Measurements from ENCODE around the gene CSNK1G1.

The CSNK1G1 gene

DNA sequence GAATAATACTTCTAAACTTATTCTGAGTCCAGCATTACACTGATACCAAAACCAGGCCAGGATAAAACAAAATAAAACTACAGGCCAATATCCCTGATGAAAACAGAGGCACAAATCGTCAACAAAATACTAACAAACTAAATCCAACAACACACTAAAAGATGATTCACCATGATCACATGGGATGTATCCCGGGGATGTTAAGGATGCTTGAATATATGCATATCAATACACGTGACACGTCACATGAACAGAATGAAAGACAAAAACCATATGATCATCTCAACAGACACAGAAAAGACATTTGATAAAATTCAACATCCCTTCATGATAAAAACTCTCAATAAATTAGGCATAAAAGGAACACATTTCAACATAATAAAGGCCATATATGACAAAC is 91.5 kb downstream of the CSNK1G1 start:
- Histone ChIP-seq H3K4me2 (ENCODE audit: low read length) (no peak overlapping the region), H3K79me2 (ENCODE audit: low read length) (0 out of 2 replicates have a peak, but pooled peaks cover 3% of the 10 kb centered on the region), H2AFZ (ENCODE audit: low read depth, low read length) (no peak overlapping the region), H3K9me3 (ENCODE audit: insufficient read depth, low read length) (peaks cover 10% of the 10 kb centered on the region; the same call in 1 of the 2 replicates), H3K9ac (ENCODE audit: low read length) (no peak overlapping the region), H4K20me1 (ENCODE audit: insufficient read depth, low read length) (no peaks in the 10 kb centered on the region), H3K4me3 (ENCODE audit: low read length) (no peak overlapping the region), H3K4me1 (ENCODE audit: low read length) (peaks cover 12% of the 10 kb centered on the region), H3K36me3 (replicated peaks; ENCODE audit: low read depth, low read length) (peaks cover 18% of the 10 kb centered on the region), H3K27ac (ENCODE audit: low read length) (no peak overlapping the region), H3K27me3 (ENCODE audit: low read depth, low read length) (no peaks in the 10 kb centered on the region)
- TF ChIP-seq CTCF (IDR thresholded peaks at IDR 0.05; ENCODE audit: low read depth, low read length) (no peak), EZH2phosphoT487 (IDR thresholded peaks at IDR 0.05; ENCODE audit: low read depth) (no peak)

- H3K4me1 ChIP-seq (ENCODE audit: low read length) = peaks cover 12% of the 10 kb centered on the region
- 0 out of 2 replicates have a peak, but pooled peaks cover 3% of the 10 kb centered on the region for H3K79me2 ChIP-seq (ENCODE audit: low read length)
- peaks cover 10% of the 10 kb centered on the region; the same call in 1 of the 2 replicates for H3K9me3 ChIP-seq (ENCODE audit: insufficient read depth, low read length)
- H3K9ac ChIP-seq (ENCODE audit: low read length) = no peak overlapping the region
- TF ChIP-seq CTCF (IDR thresholded peaks at IDR 0.05; ENCODE audit: low read depth, low read length) = no peak
- TF ChIP-seq EZH2phosphoT487 (IDR thresholded peaks at IDR 0.05; ENCODE audit: low read depth) = no peak
- H3K4me3 ChIP-seq (ENCODE audit: low read length) = no peak overlapping the region
- H3K4me2 ChIP-seq (ENCODE audit: low read length) = peak overlapping the region; percentile 49
- no peaks in the 10 kb centered on the region for H4K20me1 ChIP-seq (ENCODE audit: insufficient read depth, low read length)
- H3K27ac ChIP-seq (ENCODE audit: low read length) = no peak overlapping the region
- no peak overlapping the region for H2AFZ ChIP-seq (ENCODE audit: low read depth, low read length)
- peaks cover 18% of the 10 kb centered on the region for H3K36me3 ChIP-seq (replicated peaks; ENCODE audit: low read depth, low read length)
- H3K27me3 ChIP-seq (ENCODE audit: low read depth, low read length) = no peaks in the 10 kb centered on the region
Observed at GRCh38 chr15:64263567-64263966, 92.4 kb downstream of the CSNK1G1 start.

DNA sequence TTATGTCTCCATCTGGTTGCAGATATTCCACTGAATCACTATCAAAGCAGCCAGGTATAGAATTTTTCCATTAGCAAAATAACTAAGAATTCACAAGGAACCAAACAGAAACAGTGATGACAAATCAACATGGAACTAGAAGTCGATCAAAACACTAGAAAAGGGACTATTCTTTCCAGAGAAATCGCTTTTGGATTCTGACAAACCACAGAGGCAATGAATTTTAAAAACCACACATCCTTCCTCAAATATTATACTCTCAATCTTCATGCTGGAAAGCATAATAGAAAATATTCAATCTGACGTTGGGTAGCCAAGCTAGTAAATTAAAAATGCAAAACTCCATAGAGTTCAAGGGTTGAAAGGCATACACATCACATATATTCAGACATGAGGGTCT is 99.9 kb downstream of the CSNK1G1 start:
- Histone ChIP-seq H3K4me2 (ENCODE audit: low read length) (no peak overlapping the region), H3K4me3 (ENCODE audit: low read length) (no peak overlapping the region), H3K9me3 (ENCODE audit: insufficient read depth, low read length) (no peaks in the 10 kb centered on the region), H3K4me1 (ENCODE audit: low read length) (peaks cover 7% of the 10 kb centered on the region), H3K27ac (ENCODE audit: low read length) (no peak overlapping the region), H3K9ac (ENCODE audit: low read length) (no peak overlapping the region), H4K20me1 (ENCODE audit: insufficient read depth, low read length) (no peaks in the 10 kb centered on the region), H3K27me3 (ENCODE audit: low read depth, low read length) (no peaks in the 10 kb centered on the region), H2AFZ (ENCODE audit: low read depth, low read length) (no peak overlapping the region), H3K79me2 (ENCODE audit: low read length) (no peaks in the 10 kb centered on the region), H3K36me3 (replicated peaks; ENCODE audit: low read depth, low read length) (no peaks in the 10 kb centered on the region)
- TF ChIP-seq EZH2phosphoT487 (IDR thresholded peaks at IDR 0.05; ENCODE audit: low read depth) (no peak), CTCF (IDR thresholded peaks at IDR 0.05; ENCODE audit: low read depth, low read length) (no peak)

DNA sequence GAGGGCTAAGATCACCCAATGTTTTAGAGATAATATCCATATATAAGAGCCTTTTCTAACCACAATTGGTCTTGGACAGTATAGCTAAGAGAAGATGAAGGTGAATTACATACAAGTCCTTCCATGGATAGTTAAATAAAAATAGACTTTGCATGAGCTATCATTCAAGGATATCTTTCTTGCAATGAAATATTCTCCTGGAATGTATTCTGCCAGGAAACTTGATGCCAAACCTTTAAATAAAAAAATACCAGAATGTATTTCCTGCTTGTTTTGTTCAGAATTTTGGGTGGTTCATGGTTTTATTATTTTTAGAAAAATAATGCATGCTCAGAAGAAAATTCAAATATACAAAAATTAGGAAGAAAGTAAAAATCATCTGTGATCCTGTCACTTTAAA is 104.3 kb downstream of the CSNK1G1 start:
- no peaks in the 10 kb centered on the region for H3K9me3 ChIP-seq (ENCODE audit: insufficient read depth, low read length)
- H3K27ac ChIP-seq (ENCODE audit: low read length) = no peak overlapping the region
- H3K9ac ChIP-seq (ENCODE audit: low read length) = no peak overlapping the region
- no peaks in the 10 kb centered on the region for H3K79me2 ChIP-seq (ENCODE audit: low read length)
- TF ChIP-seq CTCF (IDR thresholded peaks at IDR 0.05; ENCODE audit: low read depth, low read length) (no peak), EZH2phosphoT487 (IDR thresholded peaks at IDR 0.05; ENCODE audit: low read depth) (no peak)
- 0 out of 2 replicates have a peak overlapping the region, but pooled peaks have one; percentile 20 for H3K4me2 ChIP-seq (ENCODE audit: low read length)
- peaks cover 38% of the 10 kb centered on the region for H3K4me1 ChIP-seq (ENCODE audit: low read length)
- no peaks in the 10 kb centered on the region for H4K20me1 ChIP-seq (ENCODE audit: insufficient read depth, low read length)
- peaks cover 3% of the 10 kb centered on the region for H3K36me3 ChIP-seq (replicated peaks; ENCODE audit: low read depth, low read length)
- H3K4me3 ChIP-seq (ENCODE audit: low read length) = no peak overlapping the region
- no peak overlapping the region for H2AFZ ChIP-seq (ENCODE audit: low read depth, low read length)
- no peaks in the 10 kb centered on the region for H3K27me3 ChIP-seq (ENCODE audit: low read depth, low read length)

Data from OCI-LY3 (cell line).